Spleen (tissue), 11 donors: ENCODE results near the gene PPCDC. TPM values are rescaled to one million over a fixed set of nuclear protein-coding genes. Genes with fewer than 3 reads are reported as not detected.
"Not testable (repeated sequence)": the region's sequence is repeated elsewhere in the genome, so short reads cannot be mapped to it uniquely, and the experiment has no call there.

ENCODE experiments used
- DNase-seq: peaks from one replicate; pipeline ENCODE4 v3.0.0-alpha.2; 2020
- H3K27ac ChIP-seq, 8 donors: fragments of 200-600 bp; sonication (generic) in 7 of 8; 1 replicate in 4 of 8; 2 replicates in 4 of 8; pipeline versions ENCODE4 v1.5.0 to v1.8.0; 2016 to 2021; ENCODE audit warnings: inconsistent platforms in 4 of 8, mild to moderate bottlenecking in 4 of 8, moderate library complexity in 1 of 8
- H3K27me3 ChIP-seq, 7 donors: fragments of 200-600 bp; sonication (generic) in 6 of 7; replicated peaks in 1 of 7; 1 replicate in 4 of 7; 2 replicates in 3 of 7; pipeline versions ENCODE4 v1.5.0 to v1.8.0; 2016 to 2021; ENCODE audit warnings: inconsistent platforms in 3 of 7, mild to moderate bottlenecking in 1 of 7
- H3K36me3 ChIP-seq, 6 donors: fragments of 200-600 bp; sonication (generic) in 5 of 6; 1 replicate in 4 of 6; 2 replicates in 2 of 6; pipeline versions ENCODE4 v1.5.0 to v1.8.0; 2016 to 2021; ENCODE audit warnings: inconsistent platforms in 2 of 6
- H3K4me1 ChIP-seq, 6 donors: fragments of 200-600 bp; sonication (generic) in 5 of 6; 1 replicate in 3 of 6; 2 replicates in 3 of 6; pipeline versions ENCODE4 v1.5.0 to v1.8.0; 2016 to 2021; ENCODE audit warnings: inconsistent platforms in 3 of 6
- H3K4me3 ChIP-seq, 8 donors: fragments of 200-600 bp; sonication (generic) in 7 of 8; 1 replicate in 4 of 8; 2 replicates in 4 of 8; pipeline versions ENCODE4 v1.5.0 to v1.8.0; 2016 to 2021; ENCODE audit warnings: inconsistent platforms in 4 of 8, mild to moderate bottlenecking in 4 of 8, moderate library complexity in 2 of 8
- H3K9me3 ChIP-seq, 8 donors: fragments of 200-600 bp; sonication (generic) in 7 of 8; 1 replicate in 4 of 8; 2 replicates in 4 of 8; pipeline versions ENCODE4 v1.5.0 to v1.8.0; 2016 to 2021; ENCODE audit warnings: inconsistent platforms in 4 of 8
- POLR2A ChIP-seq, 3 donors: fragments of 450-650 bp; IDR thresholded peaks; one replicate each; pipeline ENCODE4 v1.5.1; 2017; ENCODE audit warnings: antibody characterized with exemption in 3 of 3, mild to moderate bottlenecking in 1 of 3
- POLR2AphosphoS5 ChIP-seq, 3 donors: sonication (generic); formaldehyde crosslinking; IDR thresholded peaks; one replicate each; pipeline ENCODE4 v1.5.1; 2017; ENCODE audit warnings: antibody characterized with exemption in 3 of 3
- WGBS, 5 donors: extraction: QIAGEN DNeasy Blood & Tissue Kit in 3 of 5; methylation state at CpG; one replicate each; pipeline versions ENCODE4 v1.1.5 to v1.1.7; 2013 to 2018; 5-methylcytosine and 5-hydroxymethylcytosine counted together
- intact Hi-C: fragments of 100-400 bp; cut with DNase I; formaldehyde crosslinking; loops from one replicate; pipeline ENCODE4 v1.15.0; 2023; ENCODE audit warnings: low total_unique reads
- polyA plus RNA-seq, 3 donors: library from polyadenylated mRNA; stranded (reverse); fragments of 200-250 nt; gene quantifications; one replicate each; pipeline ENCODE4 v1.2.1, GENCODE V29; 2013
- total RNA-seq, 7 donors: library from RNA; depleted of rRNA in 3 of 7; stranded (reverse); fragments of >200 nt in 3 of 7; fragmentation: NEBNext Ultra II Directional in 4 of 7; extraction: Animal tissue kit (Norgen Biotek cat#: 25700) in 4 of 7; gene quantifications; one replicate each; pipeline versions ENCODE4 v1.1.0 to v1.2.1, GENCODE V29; 2016 to 2021
- TF ChIP-seq, protein P1 (sequence below), 11 experiments: fragments of 200-600 bp in 7 of 11; fragments of 450-650 bp in 4 of 11; sonication (generic) in 4 of 11; IDR thresholded peaks in 8 of 11; conservative IDR thresholded peaks in 3 of 11; 1 replicate in 7 of 11; 2 replicates in 4 of 11; pipeline versions ENCODE4 v1.4.0 to v1.8.0; 2016 to 2021; ENCODE audit warnings: antibody characterized with exemption in 11 of 11, inconsistent platforms in 4 of 11, mild to moderate bottlenecking in 1 of 11
- donor health status: healthy with polysubstance abuse.
- donor health status: DM: no; HTN: no; CAD: no; lungs with moderate emphysema.
- donor health status: DM: no; HTN: no; CAD: no.
- donor health status: Bipolar disorder and iron deficiency.
- donor health status: healthy.
- donor health status: DM: no; HTN: no; CAD: no.
- donor health status: DM: yes; HTN: yes; CAD: no.

Gene PPCDC
- total and polyA plus RNA-seq, 10 donors = 13.8 to 29.0 (median 22.2) TPM

DNA sequence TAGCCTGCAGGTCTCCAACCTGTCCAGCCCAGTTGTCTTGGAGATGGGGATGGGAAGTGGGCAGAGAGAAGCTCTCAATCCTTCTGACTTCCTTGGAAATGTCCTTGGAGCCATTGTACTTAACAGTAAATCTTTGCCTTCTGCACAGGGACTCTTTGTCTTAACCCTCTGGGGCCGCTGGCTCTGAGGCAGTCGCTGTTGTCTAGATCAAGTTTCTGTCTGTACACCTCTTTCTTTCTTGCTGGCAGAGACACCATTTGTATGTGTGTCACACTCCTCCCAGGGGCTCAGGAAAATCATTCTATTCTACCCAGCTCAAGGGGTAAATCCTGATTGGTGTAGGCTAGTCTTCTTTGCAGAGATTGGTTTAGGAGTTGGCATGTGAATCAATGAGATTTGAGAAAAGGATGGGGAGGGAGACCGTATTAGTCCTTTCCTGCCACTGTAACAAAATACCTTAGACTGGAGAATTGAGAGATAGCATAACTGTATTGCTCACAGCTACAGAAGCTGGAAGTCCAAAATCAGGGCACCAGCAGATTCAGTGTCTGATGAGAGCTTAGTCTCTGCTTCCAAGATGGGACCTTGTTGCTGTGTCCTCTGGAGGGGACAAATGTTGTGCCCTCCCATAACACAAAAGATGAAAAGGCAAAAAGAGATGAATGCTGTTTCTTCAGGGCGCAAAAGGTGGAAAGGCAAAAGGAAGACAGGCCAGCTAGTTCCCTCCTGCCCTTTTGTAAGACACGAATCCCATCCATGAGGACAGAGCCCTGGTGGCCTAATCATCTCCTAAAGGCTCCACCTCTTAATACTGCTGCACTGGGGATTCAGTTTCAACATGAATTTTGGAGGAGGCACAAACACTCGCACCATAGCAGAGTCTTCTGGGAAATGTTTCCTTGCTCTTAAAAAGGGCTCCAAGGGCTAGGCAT, 66.3 kb downstream of the PPCDC start:
- peak overlapping the region in 4 of 8 donors; percentile 1 to 70 (median 61) for H3K27ac ChIP-seq

DNA sequence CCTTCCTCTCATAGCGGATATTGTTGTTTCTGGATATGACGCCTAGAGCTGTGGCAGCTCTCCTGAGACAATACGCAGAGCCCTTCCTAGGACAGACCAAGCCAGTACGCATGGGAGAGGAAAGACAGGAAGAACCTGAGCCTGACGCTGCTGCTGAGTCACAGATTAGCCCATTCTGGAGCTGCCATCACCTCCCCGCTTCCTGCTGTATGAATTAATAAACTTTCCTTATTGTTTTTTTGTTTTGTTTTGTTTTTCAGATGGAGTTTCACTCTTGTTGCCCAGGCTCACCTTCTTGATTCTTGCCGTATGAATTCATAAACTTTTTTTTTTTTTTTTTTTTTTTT, 67.0 kb downstream of the PPCDC start:
- intact Hi-C loops = no loop called here
- peak in 1 of 3 donors; percentile 65 for TF ChIP-seq POLR2AphosphoS5 (IDR thresholded peaks at IDR 0.05)
- TF ChIP-seq, protein P1, sequence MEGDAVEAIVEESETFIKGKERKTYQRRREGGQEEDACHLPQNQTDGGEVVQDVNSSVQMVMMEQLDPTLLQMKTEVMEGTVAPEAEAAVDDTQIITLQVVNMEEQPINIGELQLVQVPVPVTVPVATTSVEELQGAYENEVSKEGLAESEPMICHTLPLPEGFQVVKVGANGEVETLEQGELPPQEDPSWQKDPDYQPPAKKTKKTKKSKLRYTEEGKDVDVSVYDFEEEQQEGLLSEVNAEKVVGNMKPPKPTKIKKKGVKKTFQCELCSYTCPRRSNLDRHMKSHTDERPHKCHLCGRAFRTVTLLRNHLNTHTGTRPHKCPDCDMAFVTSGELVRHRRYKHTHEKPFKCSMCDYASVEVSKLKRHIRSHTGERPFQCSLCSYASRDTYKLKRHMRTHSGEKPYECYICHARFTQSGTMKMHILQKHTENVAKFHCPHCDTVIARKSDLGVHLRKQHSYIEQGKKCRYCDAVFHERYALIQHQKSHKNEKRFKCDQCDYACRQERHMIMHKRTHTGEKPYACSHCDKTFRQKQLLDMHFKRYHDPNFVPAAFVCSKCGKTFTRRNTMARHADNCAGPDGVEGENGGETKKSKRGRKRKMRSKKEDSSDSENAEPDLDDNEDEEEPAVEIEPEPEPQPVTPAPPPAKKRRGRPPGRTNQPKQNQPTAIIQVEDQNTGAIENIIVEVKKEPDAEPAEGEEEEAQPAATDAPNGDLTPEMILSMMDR (IDR thresholded peaks at IDR 0.05 in 8 of 11, conservative IDR thresholded peaks at IDR 0.05 in 3 of 11) = no peak
- peak overlapping the region in 4 of 8 donors; percentile 1 to 70 (median 61) for H3K27ac ChIP-seq
- peaks cover 0 to 31% (median 7%) of the 10 kb centered on the region in 6 donors for H3K4me1 ChIP-seq
- H3K27me3 ChIP-seq = no peaks in the 10 kb centered on the region
- H3K9me3 ChIP-seq = peaks cover 0 to 18% (median 10%) of the 10 kb centered on the region in 8 donors
- H3K4me3 ChIP-seq = no peak overlapping the region
- H3K36me3 ChIP-seq = no peaks in the 10 kb centered on the region
- no peak for DNase-seq
- WGBS, 5 donors = 40 to 53% (median 43%) methylated on average over 7 of the region's 7 CpGs

More for the DNA sequence above, 66.3 kb downstream of the PPCDC start:
- peaks cover 0 to 25% (median 5%) of the 10 kb centered on the region in 6 donors for H3K4me1 ChIP-seq
- H3K9me3 ChIP-seq = peaks cover 0 to 21% (median 11%) of the 10 kb centered on the region in 8 donors
- no peak overlapping the region for H3K4me3 ChIP-seq
- H3K36me3 ChIP-seq = no peaks in the 10 kb centered on the region
- TF ChIP-seq POLR2AphosphoS5 (IDR thresholded peaks at IDR 0.05) (no peak), POLR2A (IDR thresholded peaks at IDR 0.05) (no peak)
- TF ChIP-seq, protein P1 (IDR thresholded peaks at IDR 0.05 in 8 of 11, conservative IDR thresholded peaks at IDR 0.05 in 3 of 11) = no peak
- WGBS, 5 donors = 67 to 84% (median 77%) methylated on average over 6 of the region's 6 CpGs
- DNase-seq = no peak
- H3K27me3 ChIP-seq = no peaks in the 10 kb centered on the region
- intact Hi-C loops = no loop called here

DNA sequence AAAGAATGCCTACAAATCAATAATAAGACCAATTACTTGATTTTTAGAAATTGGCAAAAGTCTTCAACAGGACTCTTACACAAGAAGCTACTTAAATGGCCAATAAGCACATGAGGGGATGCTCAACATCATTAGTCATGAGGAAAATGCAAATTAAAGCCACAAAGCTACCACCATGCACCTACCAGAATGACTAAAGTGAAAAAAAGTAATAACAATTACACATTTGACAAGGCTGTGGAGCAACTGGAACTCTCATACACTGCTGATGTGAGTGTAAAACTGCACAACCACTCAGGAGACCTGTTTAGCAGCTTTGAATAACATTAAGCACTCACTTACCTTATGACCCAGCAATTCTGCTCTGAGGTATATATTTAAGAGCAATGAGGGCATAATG, 68.4 kb downstream of the PPCDC start:
- Histone ChIP-seq H3K36me3 (no peaks in the 10 kb centered on the region), H3K27ac (no peak overlapping the region), H3K4me3 (no peak overlapping the region), H3K9me3 (peaks cover 0 to 6% (median under 1%) of the 10 kb centered on the region in 8 donors), H3K4me1 (peaks cover 0 to 35% (median 8%) of the 10 kb centered on the region in 6 donors), H3K27me3 (no peaks in the 10 kb centered on the region)
- TF ChIP-seq POLR2A (IDR thresholded peaks at IDR 0.05) (no peak), POLR2AphosphoS5 (IDR thresholded peaks at IDR 0.05) (no peak)
- TF ChIP-seq, protein P1 (IDR thresholded peaks at IDR 0.05 in 8 of 11, conservative IDR thresholded peaks at IDR 0.05 in 3 of 11) = no peak
- intact Hi-C loops = no loop called here
- no peak for DNase-seq

DNA sequence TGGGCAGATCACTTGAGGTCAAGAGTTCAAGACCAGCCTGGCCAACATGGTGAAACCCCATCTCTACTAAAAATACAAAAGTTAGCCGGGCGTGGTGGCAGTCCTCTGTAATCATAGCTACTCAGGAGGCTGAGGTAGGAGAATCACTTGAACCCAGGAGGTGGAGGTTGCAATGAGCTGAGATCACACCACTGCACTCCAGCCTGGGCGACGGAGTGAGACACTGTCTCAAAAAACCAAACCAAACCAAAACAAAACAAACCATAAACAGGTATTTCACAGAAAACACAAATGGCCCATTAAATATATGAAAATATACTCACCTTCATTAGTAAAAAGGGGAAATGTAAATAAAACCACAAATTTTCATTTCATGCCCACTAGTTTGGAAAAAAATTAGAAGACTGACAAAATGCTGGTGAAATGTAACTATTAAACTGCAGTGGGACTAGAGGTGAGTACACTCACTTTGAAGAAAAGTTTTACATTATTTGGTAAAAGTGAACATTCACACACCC, 71.6 kb downstream of the PPCDC start:
- H3K27ac ChIP-seq, DNase-seq, H3K36me3 ChIP-seq, intact Hi-C loops, H3K4me3 ChIP-seq, H3K9me3 ChIP-seq, H3K27me3 ChIP-seq: not testable (repeated sequence)
- WGBS, 5 donors = 66 to 79% (median 70%) methylated on average over 4 of the region's 4 CpGs
- H3K4me1 ChIP-seq = peaks cover 0 to 29% (median 7%) of the 10 kb centered on the region in 6 donors
